Neural progenitor cell (in vitro differentiated cells): ENCODE results near the gene CREB5. TPM values are rescaled to one million over a fixed set of nuclear protein-coding genes. Genes with fewer than 3 reads are reported as not detected.

Source experiments
- DNase-seq: peaks from one replicate; pipeline ENCODE4 v3.0.0-alpha.2; 2016; ENCODE audit warnings: low spot score
- H2AFZ ChIP-seq: fragments of 200-600 bp; sonication (generic); replicated peaks from 2 replicates; pipeline ENCODE4 v1.6.1; 2016; ENCODE audit warnings: antibody characterized with exemption
- H3F3A ChIP-seq: fragments of 200-600 bp; sonication (generic); 2 replicates; pipeline ENCODE4 v1.6.1; 2016; ENCODE audit warnings: antibody characterized with exemption, low read depth
- H3K27ac ChIP-seq: fragments of 200-600 bp; sonication (generic); 2 replicates; pipeline ENCODE4 v1.5.1; 2016; ENCODE audit warnings: mild to moderate bottlenecking
- H3K27me3 ChIP-seq: fragments of 200-600 bp; sonication (generic); 2 replicates; pipeline ENCODE4 v1.6.1; 2016; ENCODE audit warnings: mild to moderate bottlenecking, moderate library complexity
- H3K36me3 ChIP-seq: fragments of 200-600 bp; sonication (generic); 2 replicates; pipeline ENCODE4 v1.5.1; 2016
- H3K4me1 ChIP-seq: fragments of 200-600 bp; sonication (generic); 2 replicates; pipeline ENCODE4 v1.6.1; 2016; ENCODE audit warnings: mixed run types
- H3K4me2 ChIP-seq: fragments of 200-600 bp; sonication (generic); 2 replicates; pipeline ENCODE4 v1.6.1; 2016
- H3K4me3 ChIP-seq: fragments of 200-600 bp; sonication (generic); 2 replicates; pipeline ENCODE4 v1.5.1; 2016
- H3K79me2 ChIP-seq: fragments of 200-600 bp; sonication (generic); 2 replicates; pipeline ENCODE4 v1.6.1; 2016; ENCODE audit warnings: low read depth
- H3K9ac ChIP-seq: fragments of 200-600 bp; sonication (generic); 2 replicates; pipeline ENCODE4 v1.6.1; 2016
- H3K9me3 ChIP-seq: fragments of 200-600 bp; sonication (generic); 2 replicates; pipeline ENCODE4 v1.5.1; 2016; ENCODE audit warnings: low read depth
- H4K20me1 ChIP-seq: fragments of 200-600 bp; sonication (generic); 2 replicates; pipeline ENCODE4 v1.6.1; 2016; ENCODE audit warnings: low read depth
- H3K27ac Mint-ChIP-seq: 3 replicates; pipeline ENCODE4 v1.8.0; 2021; ENCODE audit warnings: mixed read lengths
- H3K27me3 Mint-ChIP-seq: 2 replicates; pipeline ENCODE4 v1.8.0; 2022; ENCODE audit warnings: low read depth, mild to moderate bottlenecking, inconsistent platforms, moderate library complexity, mixed read lengths; ENCODE audit not compliant: insufficient read depth
- H3K36me3 Mint-ChIP-seq: 3 replicates; pipeline ENCODE4 v1.8.0; 2021; ENCODE audit warnings: mixed read lengths
- H3K4me1 Mint-ChIP-seq: 3 replicates; pipeline ENCODE4 v1.8.0; 2021; ENCODE audit warnings: mixed read lengths
- H3K4me3 Mint-ChIP-seq: 3 replicates; pipeline ENCODE4 v1.8.0; 2021; ENCODE audit warnings: mild to moderate bottlenecking, moderate library complexity, mixed read lengths
- H3K9me3 Mint-ChIP-seq: 3 replicates; pipeline ENCODE4 v1.8.0; 2020; ENCODE audit warnings: mixed read lengths
- EZH2 ChIP-seq: fragments of 200-600 bp; sonication (generic); IDR thresholded peaks from 2 replicates; pipeline ENCODE4 v1.6.1; 2017; ENCODE audit warnings: antibody characterized with exemption, mild to moderate bottlenecking, moderate library complexity
- EZH2phosphoT487 ChIP-seq: fragments of 200-600 bp; sonication (generic); IDR thresholded peaks from 2 replicates; pipeline ENCODE4 v1.6.1; 2017; ENCODE audit warnings: antibody characterized with exemption
- total RNA-seq: library from RNA; depleted of rRNA; stranded (reverse); fragments of >200 nt; gene quantifications from 2 replicates; pipeline ENCODE4 v1.2.3, GENCODE V29; 2015; ENCODE audit warnings: low replicate concordance
- TF ChIP-seq, protein P1 (sequence below): fragments of 200-600 bp; sonication (generic); IDR thresholded peaks from 2 replicates; pipeline ENCODE4 v1.5.1; 2017; ENCODE audit warnings: antibody characterized with exemption, mild to moderate bottlenecking

The CREB5 gene
- total RNA-seq, 1 donor from 2014 or later: 1.2 TPM

DNA sequence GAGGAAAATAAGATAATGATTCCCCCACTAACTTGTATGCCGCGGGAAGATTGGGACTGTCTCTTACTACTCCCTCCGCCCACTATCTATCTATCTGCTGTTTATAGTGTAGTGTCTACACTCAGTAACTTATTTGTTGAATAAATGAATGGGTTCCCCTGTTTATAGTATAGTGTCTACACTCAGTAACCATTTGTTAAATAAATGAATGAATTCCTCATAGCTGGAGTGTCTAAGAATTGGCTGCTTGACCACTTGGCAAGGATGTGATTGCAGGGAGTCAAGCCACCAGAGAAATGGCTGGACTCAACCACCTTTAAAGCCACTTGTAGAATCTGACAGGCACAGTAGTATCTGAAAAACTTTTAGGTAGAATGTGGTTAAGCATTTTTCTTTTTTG is 398.7 kb downstream of the CREB5 start:
- Histone ChIP-seq H4K20me1 (no peaks in the 10 kb centered on the region), H3K36me3 (no peaks in the 10 kb centered on the region), H3K9ac (no peak overlapping the region), H3K27ac (no peak overlapping the region), H3K79me2 (no peaks in the 10 kb centered on the region), H3F3A (no peaks in the 10 kb centered on the region), H2AFZ (no peak overlapping the region), H3K4me2 (no peak overlapping the region), H3K4me3 (no peak overlapping the region), H3K9me3 (no peaks in the 10 kb centered on the region), H3K27me3 (no peaks in the 10 kb centered on the region), H3K4me1 (no peaks in the 10 kb centered on the region)
- no peaks in the 10 kb centered on the region for H3K27me3 Mint-ChIP-seq
- TF ChIP-seq, protein P1, sequence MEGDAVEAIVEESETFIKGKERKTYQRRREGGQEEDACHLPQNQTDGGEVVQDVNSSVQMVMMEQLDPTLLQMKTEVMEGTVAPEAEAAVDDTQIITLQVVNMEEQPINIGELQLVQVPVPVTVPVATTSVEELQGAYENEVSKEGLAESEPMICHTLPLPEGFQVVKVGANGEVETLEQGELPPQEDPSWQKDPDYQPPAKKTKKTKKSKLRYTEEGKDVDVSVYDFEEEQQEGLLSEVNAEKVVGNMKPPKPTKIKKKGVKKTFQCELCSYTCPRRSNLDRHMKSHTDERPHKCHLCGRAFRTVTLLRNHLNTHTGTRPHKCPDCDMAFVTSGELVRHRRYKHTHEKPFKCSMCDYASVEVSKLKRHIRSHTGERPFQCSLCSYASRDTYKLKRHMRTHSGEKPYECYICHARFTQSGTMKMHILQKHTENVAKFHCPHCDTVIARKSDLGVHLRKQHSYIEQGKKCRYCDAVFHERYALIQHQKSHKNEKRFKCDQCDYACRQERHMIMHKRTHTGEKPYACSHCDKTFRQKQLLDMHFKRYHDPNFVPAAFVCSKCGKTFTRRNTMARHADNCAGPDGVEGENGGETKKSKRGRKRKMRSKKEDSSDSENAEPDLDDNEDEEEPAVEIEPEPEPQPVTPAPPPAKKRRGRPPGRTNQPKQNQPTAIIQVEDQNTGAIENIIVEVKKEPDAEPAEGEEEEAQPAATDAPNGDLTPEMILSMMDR: no peak
- TF ChIP-seq EZH2phosphoT487 (no peak), EZH2 (no peak)
- peaks cover 3% of the 10 kb centered on the region for H3K36me3 Mint-ChIP-seq
- H3K27ac Mint-ChIP-seq: no peak overlapping the region
- H3K4me3 Mint-ChIP-seq: no peak overlapping the region
- no peaks in the 10 kb centered on the region for H3K9me3 Mint-ChIP-seq
- DNase-seq: no peak
- H3K4me1 Mint-ChIP-seq: no peaks in the 10 kb centered on the region

DNA sequence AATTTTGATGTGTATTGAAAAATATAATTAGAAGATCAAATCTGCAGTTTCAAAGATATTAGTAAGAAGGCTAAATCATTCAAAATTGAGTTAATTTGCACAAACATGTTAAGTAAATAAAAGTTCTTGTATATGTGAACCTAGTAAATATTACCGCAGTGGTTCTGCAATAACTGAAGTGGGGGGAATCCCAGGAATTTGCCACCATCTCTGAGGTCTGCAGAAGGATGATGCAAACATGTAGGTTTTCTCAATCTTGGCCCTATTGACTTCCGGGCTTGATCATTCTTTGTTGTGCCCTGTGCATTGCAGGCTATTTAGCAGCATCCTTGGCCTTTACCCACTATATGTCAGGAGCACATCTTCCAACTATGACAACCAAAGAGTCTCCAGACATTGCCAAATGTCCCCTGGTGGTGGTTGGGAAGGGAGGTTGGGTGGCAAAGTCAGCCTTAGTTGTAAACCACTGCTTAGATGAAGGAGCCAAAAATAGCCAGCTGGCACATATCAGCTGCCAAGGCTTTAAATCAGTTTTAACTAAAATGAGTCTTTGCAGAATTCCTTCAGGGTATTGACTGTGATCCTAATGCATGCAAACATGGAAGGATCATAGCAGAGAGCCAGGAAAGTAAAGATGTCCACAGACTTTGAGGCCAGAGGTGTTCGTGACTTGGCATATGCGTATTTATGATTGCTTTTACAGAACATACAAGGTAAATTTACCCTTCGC is 399.5 kb downstream of the CREB5 start:
- Histone ChIP-seq H3K36me3 (no peaks in the 10 kb centered on the region), H3K4me3 (no peak overlapping the region), H3K27me3 (no peaks in the 10 kb centered on the region)

DNA sequence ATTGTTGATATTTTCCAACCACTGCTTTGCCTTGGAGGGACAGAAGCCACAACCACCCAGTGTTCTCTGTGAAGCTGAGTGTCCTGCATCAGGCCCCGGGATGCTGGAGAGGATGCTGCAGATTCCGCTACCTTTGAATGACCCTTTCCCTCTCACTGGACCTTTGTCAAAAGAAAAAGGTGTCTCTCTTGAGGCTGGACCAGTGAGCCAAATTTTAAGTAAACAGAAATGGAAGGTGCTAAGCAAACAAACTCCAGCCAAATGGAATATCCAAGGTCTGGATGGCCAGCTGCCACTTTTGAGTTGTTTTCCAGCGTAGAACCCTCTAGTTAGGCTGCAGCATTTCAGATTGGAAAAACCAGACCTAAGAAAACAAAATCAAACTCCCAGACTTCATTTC is 400.3 kb downstream of the CREB5 start:
- Histone ChIP-seq H4K20me1 (no peaks in the 10 kb centered on the region), H3K4me3 (no peak overlapping the region), H3K79me2 (no peaks in the 10 kb centered on the region), H3F3A (no peaks in the 10 kb centered on the region), H3K27me3 (no peaks in the 10 kb centered on the region), H3K9ac (no peak overlapping the region), H3K4me2 (no peak overlapping the region), H3K27ac (no peak overlapping the region), H3K36me3 (no peaks in the 10 kb centered on the region), H3K4me1 (no peaks in the 10 kb centered on the region), H2AFZ (no peak overlapping the region), H3K9me3 (no peaks in the 10 kb centered on the region)
- Mint-ChIP-seq H3K27ac (no peak overlapping the region), H3K36me3 (peaks cover 3% of the 10 kb centered on the region), H3K27me3 (peaks cover 1% of the 10 kb centered on the region), H3K4me1 (no peaks in the 10 kb centered on the region), H3K9me3 (no peaks in the 10 kb centered on the region), H3K4me3 (no peak overlapping the region)
- TF ChIP-seq, protein P1: no peak
- TF ChIP-seq EZH2: no peak
- TF ChIP-seq EZH2phosphoT487: no peak
- DNase-seq: no peak

More for the DNA sequence above, 399.5 kb downstream of the CREB5 start:
- Histone ChIP-seq H3K4me2 (no peak overlapping the region), H3F3A (no peaks in the 10 kb centered on the region), H3K9ac (no peak overlapping the region), H3K9me3 (no peaks in the 10 kb centered on the region), H3K79me2 (no peaks in the 10 kb centered on the region), H3K27ac (no peak overlapping the region), H3K4me1 (no peaks in the 10 kb centered on the region), H2AFZ (no peak overlapping the region), H4K20me1 (no peaks in the 10 kb centered on the region)
- Mint-ChIP-seq H3K4me1 (no peaks in the 10 kb centered on the region), H3K4me3 (no peak overlapping the region), H3K27ac (no peak overlapping the region), H3K27me3 (no peaks in the 10 kb centered on the region), H3K9me3 (no peaks in the 10 kb centered on the region), H3K36me3 (peaks cover 3% of the 10 kb centered on the region)
- DNase-seq: no peak
- no peak for TF ChIP-seq EZH2
- TF ChIP-seq EZH2phosphoT487: no peak
- TF ChIP-seq, protein P1: no peak
